GM12892 (cell line): ENCODE measurements around the gene FAM222A.

Experiments used
- POLR2A ChIP-seq: IDR thresholded peaks from 2 replicates; pipeline ENCODE4 v1.6.1; 2011; ENCODE audit warnings: low read depth, low read length, control low read depth
- POLR2AphosphoS5 ChIP-seq: IDR thresholded peaks from 2 replicates; pipeline ENCODE4 v1.6.1; 2011; ENCODE audit warnings: low read depth, low read length, control low read depth
- TAF1 ChIP-seq: IDR thresholded peaks from 2 replicates; pipeline ENCODE4 v1.6.1; 2011; ENCODE audit warnings: low read depth, mild to moderate bottlenecking, control low read depth, low read length, borderline replicate concordance

DNA sequence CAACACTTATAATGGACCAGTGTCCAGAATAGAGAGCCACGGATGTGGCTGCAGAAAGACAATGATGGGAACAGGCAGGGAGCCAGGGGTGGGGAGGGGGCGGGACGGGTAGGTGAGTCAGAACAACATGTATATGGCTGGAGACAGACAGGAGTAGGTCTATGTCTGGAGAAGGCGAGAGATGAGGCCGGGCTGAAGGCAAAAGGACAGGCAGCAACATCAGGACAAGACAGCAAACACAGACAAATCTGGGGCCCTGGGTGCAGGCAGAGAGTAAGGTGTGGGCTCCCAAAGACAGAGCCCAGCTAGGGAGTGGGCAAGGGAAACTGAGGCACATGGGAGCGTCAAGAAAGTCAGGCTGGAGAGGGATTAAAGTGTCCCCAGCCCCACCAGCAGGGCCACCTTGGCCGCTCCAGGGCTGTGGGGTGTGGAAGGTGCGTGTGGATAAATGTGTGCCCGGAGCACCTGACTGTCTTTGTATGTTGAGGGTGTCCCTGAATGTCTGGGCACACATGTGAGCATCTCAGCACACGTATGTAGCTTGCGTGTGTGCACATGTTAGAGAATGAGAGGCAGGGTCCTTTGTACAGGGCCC, 44.1 kb downstream of the FAM222A start:
- TF ChIP-seq POLR2A (no peak), POLR2AphosphoS5 (no peak), TAF1 (no peak)
